Measurements from ENCODE around the gene P3H1.

P3H1 gene

GRCh38 chr1:42750041-42750440, 16.8 kb downstream of the P3H1 start:
- TF ChIP-seq GABPA (IDR thresholded peaks at IDR 0.05; ENCODE audit: low read depth) = no peak
- no peak overlapping the region for H3K4me3 ChIP-seq (replicated peaks; ENCODE audit: insufficient read depth, low read length)
- no peaks in the 10 kb centered on the region for H3K27me3 ChIP-seq (ENCODE audit: insufficient read depth, poor library complexity, severe bottlenecking)
- no peak for DNase-seq (ENCODE audit: low read depth in 1 of 2, low spot score in 1 of 2)
- H3K27ac ChIP-seq (replicated peaks) = no peak overlapping the region

GRCh38 chr1:42748461-42749410, 18.1 kb downstream of the P3H1 start:
- H3K27me3 ChIP-seq (ENCODE audit: insufficient read depth, poor library complexity, severe bottlenecking) = no peaks in the 10 kb centered on the region
- no peak overlapping the region for H3K27ac ChIP-seq (replicated peaks)
- no peak overlapping the region for H3K4me3 ChIP-seq (replicated peaks; ENCODE audit: insufficient read depth, low read length)
- 0 out of 2 replicates have a peak, but pooled peaks have one; percentile 28 for TF ChIP-seq POLR2AphosphoS5 (IDR thresholded peaks at IDR 0.05; ENCODE audit: low read depth)
- no peak for TF ChIP-seq CTCF (IDR thresholded peaks at IDR 0.05; ENCODE audit: insufficient read depth, low read length)
- DNase-seq (ENCODE audit: low read depth in 1 of 2, low spot score in 1 of 2) = peak in 1 of 2 experiments; percentile 12

- no peak overlapping the region for H3K4me3 ChIP-seq (replicated peaks; ENCODE audit: insufficient read depth, low read length)
- no peaks in the 10 kb centered on the region for H3K27me3 ChIP-seq (ENCODE audit: insufficient read depth, poor library complexity, severe bottlenecking)
- TF ChIP-seq REST (IDR thresholded peaks at IDR 0.05; ENCODE audit: insufficient replicate concordance, low read depth) (no peak), SPI1 (IDR thresholded peaks at IDR 0.05; ENCODE audit: borderline replicate concordance, low read depth) (no peak), POLR2AphosphoS5 (IDR thresholded peaks at IDR 0.05; ENCODE audit: low read depth) (no peak), GABPA (IDR thresholded peaks at IDR 0.05; ENCODE audit: low read depth) (no peak), CTCF (IDR thresholded peaks at IDR 0.05; ENCODE audit: insufficient read depth, low read length) (no peak)
- H3K27ac ChIP-seq (replicated peaks) = no peak overlapping the region
- DNase-seq (ENCODE audit: low read depth in 1 of 2, low spot score in 1 of 2) = no peak
These were observed 18.8 kb downstream of the P3H1 start for GRCh38 chr1:42748021-42748420.

- no peak overlapping the region for H3K4me3 ChIP-seq (replicated peaks; ENCODE audit: insufficient read depth, low read length)
- DNase-seq (ENCODE audit: low read depth in 1 of 2, low spot score in 1 of 2) = peak in 1 of 2 experiments; percentile 18
- H3K27me3 ChIP-seq (ENCODE audit: insufficient read depth, poor library complexity, severe bottlenecking) = no peaks in the 10 kb centered on the region
- no peak overlapping the region for H3K27ac ChIP-seq (replicated peaks)
- TF ChIP-seq CTCF (IDR thresholded peaks at IDR 0.05; ENCODE audit: insufficient read depth, low read length) (peak; percentile 41), REST (IDR thresholded peaks at IDR 0.05; ENCODE audit: insufficient replicate concordance, low read depth) (no peak)
These were observed 19.7 kb downstream of the P3H1 start for GRCh38 chr1:42747125-42747524.
